ACC112 (cell line): ENCODE results near the gene RAB7B.

Experiments used
- H2AFZ ChIP-seq: fragments of 200-600 bp; sonication (generic); one replicate; pipeline ENCODE4 v1.6.0; 2017; ENCODE audit warnings: antibody characterized with exemption, low read length; ENCODE audit not compliant: unreplicated experiment
- H3K27ac ChIP-seq: fragments of 200-600 bp; sonication (generic); 2 replicates; pipeline ENCODE4 v1.5.1; 2014; ENCODE audit warnings: low read depth, mild to moderate bottlenecking, antibody characterized with exemption, low read length, moderate library complexity
- H3K27me3 ChIP-seq: fragments of 200-600 bp; sonication (generic); 2 replicates; pipeline ENCODE4 v1.6.1; 2014; ENCODE audit warnings: mild to moderate bottlenecking, antibody characterized with exemption, low read length, moderate library complexity, mixed read lengths; ENCODE audit not compliant: insufficient read depth
- H3K36me3 ChIP-seq: fragments of 200-600 bp; sonication (generic); 2 replicates; pipeline ENCODE4 v1.6.1; 2016; ENCODE audit warnings: mild to moderate bottlenecking, antibody characterized with exemption, low read length, moderate library complexity, mixed read lengths; ENCODE audit not compliant: insufficient read depth
- H3K4me1 ChIP-seq: fragments of 200-600 bp; sonication (generic); one replicate; pipeline ENCODE4 v1.6.1; 2016; ENCODE audit warnings: low read length, mixed read lengths; ENCODE audit not compliant: insufficient read depth, unreplicated experiment, control insufficient read depth
- H3K4me3 ChIP-seq: fragments of 200-600 bp; sonication (generic); 2 replicates; pipeline ENCODE4 v1.5.1; 2014; ENCODE audit warnings: mild to moderate bottlenecking, low read depth, low read length
- H3K79me2 ChIP-seq: fragments of 200-600 bp; sonication (generic); one replicate; pipeline ENCODE4 v1.6.0; 2016; ENCODE audit warnings: low read length; ENCODE audit not compliant: control insufficient read depth, unreplicated experiment, insufficient read depth

The RAB7B gene

DNA sequence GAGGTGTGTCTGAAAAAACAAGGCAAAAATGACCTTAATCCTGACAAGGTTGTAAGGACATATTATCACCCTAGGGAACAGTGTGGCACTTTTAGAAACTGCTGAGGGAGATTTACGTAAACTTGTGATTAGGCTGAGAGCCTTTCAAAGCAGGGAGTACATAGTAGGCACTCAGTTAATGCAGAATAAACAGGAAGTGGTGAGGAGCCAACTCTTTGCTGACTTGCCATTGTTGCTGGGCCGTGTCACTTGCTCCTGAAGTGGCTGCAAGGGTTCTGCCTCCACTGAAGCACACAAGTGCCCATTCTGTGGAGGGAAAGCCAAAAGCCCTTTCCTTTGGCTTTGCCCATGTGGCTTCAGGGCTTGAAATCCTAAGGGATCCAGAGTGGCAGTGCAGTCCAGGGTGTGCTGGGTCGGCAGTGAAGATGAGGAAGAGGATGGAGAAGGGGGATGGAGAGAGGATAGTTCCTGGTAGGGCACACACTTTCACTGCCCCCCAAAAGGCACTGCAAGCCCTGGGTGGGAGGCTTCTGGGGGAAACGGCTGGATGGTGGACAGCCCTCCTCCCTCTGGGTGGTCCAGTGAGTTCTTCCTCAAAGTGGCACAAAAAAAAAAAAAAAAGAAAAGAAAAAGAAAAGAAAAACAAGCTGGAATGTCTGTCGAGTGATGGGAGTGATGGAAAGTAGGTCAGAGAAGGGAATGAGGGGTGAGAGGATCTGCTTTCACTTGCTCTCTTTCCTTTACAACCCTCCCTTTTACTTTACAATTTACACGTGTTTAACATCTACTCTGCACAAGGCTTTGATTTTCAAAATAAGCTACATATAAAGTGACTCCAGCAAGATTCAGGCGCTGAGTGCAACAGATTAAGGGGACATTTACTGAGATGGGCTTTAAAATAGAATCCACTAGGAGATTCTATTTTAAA is 36.1 kb upstream of the RAB7B start:
- H3K4me3 ChIP-seq: no peak overlapping the region
- no peaks in the 10 kb centered on the region for H3K4me1 ChIP-seq
- H3K79me2 ChIP-seq: no peaks in the 10 kb centered on the region
- H3K27ac ChIP-seq: no peak overlapping the region
- peaks cover 55% of the 10 kb centered on the region for H3K27me3 ChIP-seq
- H2AFZ ChIP-seq: no peak overlapping the region
- H3K36me3 ChIP-seq: no peaks in the 10 kb centered on the region

- Histone ChIP-seq H2AFZ (no peak overlapping the region), H3K36me3 (no peaks in the 10 kb centered on the region), H3K4me3 (no peak overlapping the region), H3K27me3 (peaks cover 55% of the 10 kb centered on the region), H3K4me1 (no peaks in the 10 kb centered on the region), H3K79me2 (no peaks in the 10 kb centered on the region), H3K27ac (no peak overlapping the region)
Measured at GRCh38 chr1:206037581-206037980, 34.4 kb upstream of the RAB7B start.

DNA sequence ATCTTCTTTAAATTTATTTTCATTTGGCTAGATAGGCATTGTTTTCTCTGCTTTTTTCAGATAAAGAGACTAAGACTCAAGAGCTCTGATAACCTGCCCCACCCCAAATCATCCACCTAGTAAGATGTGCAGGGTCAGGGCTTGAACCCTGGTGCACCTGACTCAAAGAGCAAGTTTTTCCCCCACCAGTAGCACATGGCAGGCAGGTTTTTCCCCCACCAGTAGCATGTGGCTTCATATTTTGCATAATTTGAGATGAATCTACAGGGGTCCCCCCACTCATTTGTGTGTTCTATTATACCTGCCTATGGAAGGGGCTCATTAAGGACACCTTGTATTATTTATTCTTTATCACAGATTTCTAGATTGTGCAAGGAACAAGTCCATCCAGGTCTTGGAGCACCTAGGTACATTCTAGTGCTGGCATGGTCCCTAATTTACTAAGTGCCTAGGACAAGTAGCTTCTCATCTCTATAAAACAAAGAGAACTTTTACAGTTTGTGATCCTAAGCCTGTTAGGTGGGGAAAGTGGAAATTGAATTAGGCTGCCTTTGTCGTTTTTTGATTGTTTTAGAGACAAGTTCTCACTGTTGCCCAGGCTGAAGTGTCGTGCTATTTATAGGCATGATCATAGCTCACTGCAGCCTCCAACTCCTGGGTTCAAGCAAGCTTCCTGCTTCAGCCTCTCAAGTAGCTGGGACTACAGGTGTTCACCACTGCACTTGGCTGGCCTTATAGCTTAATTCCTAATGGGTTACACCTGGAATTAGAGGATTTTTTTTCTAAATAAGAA is 33.7 kb upstream of the RAB7B start:
- Histone ChIP-seq H3K27me3 (peaks cover 55% of the 10 kb centered on the region), H3K79me2 (no peaks in the 10 kb centered on the region), H3K4me3 (no peak overlapping the region), H2AFZ (no peak overlapping the region), H3K36me3 (no peaks in the 10 kb centered on the region), H3K4me1 (no peaks in the 10 kb centered on the region), H3K27ac (no peak overlapping the region)

GRCh38 chr1:206035027-206035426 is 31.8 kb upstream of the RAB7B start:
- no peaks in the 10 kb centered on the region for H3K4me1 ChIP-seq

GRCh38 chr1:206032380-206033140 is 29.4 kb upstream of the RAB7B start:
- H3K36me3 ChIP-seq: no peaks in the 10 kb centered on the region
- H3K4me3 ChIP-seq: no peak overlapping the region
- H3K4me1 ChIP-seq: no peaks in the 10 kb centered on the region
- H3K27ac ChIP-seq: no peak overlapping the region
- no peaks in the 10 kb centered on the region for H3K79me2 ChIP-seq
- H3K27me3 ChIP-seq: peaks cover 44% of the 10 kb centered on the region
- no peak overlapping the region for H2AFZ ChIP-seq

More at GRCh38 chr1:206035027-206035426, 31.8 kb upstream of the RAB7B start:
- no peak overlapping the region for H3K27ac ChIP-seq
- H3K36me3 ChIP-seq: no peaks in the 10 kb centered on the region
- H3K4me3 ChIP-seq: no peak overlapping the region
- H3K27me3 ChIP-seq: peaks cover 44% of the 10 kb centered on the region
- no peak overlapping the region for H2AFZ ChIP-seq
- H3K79me2 ChIP-seq: no peaks in the 10 kb centered on the region

DNA sequence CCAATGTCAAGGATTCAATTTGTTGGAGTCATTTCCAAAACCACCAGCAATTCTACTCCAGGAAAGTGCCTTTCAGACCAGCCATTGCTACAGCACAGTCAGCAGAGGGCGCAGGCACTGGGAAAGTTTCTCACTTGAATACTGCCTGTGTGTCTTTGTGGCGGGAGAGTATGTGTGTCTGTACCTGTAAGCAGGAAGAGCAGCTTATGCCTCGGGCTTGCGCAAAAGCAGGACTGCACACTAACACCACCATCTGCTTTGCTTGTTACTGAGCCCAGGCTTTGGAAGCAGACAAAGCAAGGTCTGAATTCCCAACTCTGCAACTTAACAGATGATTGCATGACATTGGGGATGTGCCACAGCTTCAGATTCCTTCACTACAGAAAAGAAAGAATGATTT is 27.5 kb upstream of the RAB7B start:
- Histone ChIP-seq H3K4me1 (no peaks in the 10 kb centered on the region), H3K79me2 (no peaks in the 10 kb centered on the region), H3K27ac (no peak overlapping the region), H3K4me3 (no peak overlapping the region), H2AFZ (no peak overlapping the region), H3K27me3 (peaks cover 28% of the 10 kb centered on the region), H3K36me3 (no peaks in the 10 kb centered on the region)

- H3K4me1 ChIP-seq: no peaks in the 10 kb centered on the region
- H3K27me3 ChIP-seq: peaks cover 23% of the 10 kb centered on the region
- H3K27ac ChIP-seq: no peak overlapping the region
- no peak overlapping the region for H2AFZ ChIP-seq
- no peaks in the 10 kb centered on the region for H3K36me3 ChIP-seq
- H3K79me2 ChIP-seq: no peaks in the 10 kb centered on the region
- H3K4me3 ChIP-seq: no peak overlapping the region
Measured at GRCh38 chr1:206030191-206030590, 27.0 kb upstream of the RAB7B start.

- no peak overlapping the region for H2AFZ ChIP-seq
- H3K36me3 ChIP-seq: no peaks in the 10 kb centered on the region
- H3K4me1 ChIP-seq: no peaks in the 10 kb centered on the region
- no peak overlapping the region for H3K4me3 ChIP-seq
- peaks cover 18% of the 10 kb centered on the region for H3K27me3 ChIP-seq
- H3K79me2 ChIP-seq: no peaks in the 10 kb centered on the region
- no peak overlapping the region for H3K27ac ChIP-seq
Measured at GRCh38 chr1:206029484-206029883, 26.3 kb upstream of the RAB7B start.

DNA sequence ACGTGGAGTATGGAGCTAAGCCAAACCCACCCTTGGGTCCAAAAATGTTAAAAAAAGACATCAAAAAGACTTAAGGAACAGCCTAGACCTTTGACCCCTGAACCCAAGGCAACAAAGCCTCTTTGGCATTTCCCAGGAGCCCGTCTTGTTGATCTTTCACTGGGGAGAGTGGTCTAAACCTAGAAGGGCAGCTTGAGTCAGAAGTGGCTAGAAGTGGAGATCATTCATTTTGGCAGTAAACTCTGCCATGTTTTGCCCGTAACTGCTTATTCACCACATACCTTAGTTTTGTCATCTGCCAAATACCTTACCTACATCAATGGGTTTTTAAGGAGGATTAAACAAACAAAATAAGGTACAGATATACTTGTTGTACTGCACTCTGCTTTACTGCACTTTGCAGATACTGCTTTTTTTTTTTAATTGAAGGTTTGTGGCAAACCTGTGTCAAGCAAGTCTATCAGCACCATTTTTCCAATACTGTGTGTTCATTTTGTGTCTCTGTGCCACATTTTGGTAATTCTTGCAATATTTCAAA is 22.2 kb upstream of the RAB7B start:
- H3K4me1 ChIP-seq: peaks cover 14% of the 10 kb centered on the region
- no peaks in the 10 kb centered on the region for H3K79me2 ChIP-seq
- H3K27me3 ChIP-seq: peaks cover 18% of the 10 kb centered on the region
- H3K27ac ChIP-seq: no peak overlapping the region
- H3K36me3 ChIP-seq: no peaks in the 10 kb centered on the region
- no peak overlapping the region for H3K4me3 ChIP-seq
- no peak overlapping the region for H2AFZ ChIP-seq

- no peak within 1 kb of the TSS for H3K4me3 ChIP-seq
- no peak within 1 kb of the TSS for H2AFZ ChIP-seq
- peaks cover 14% of the 10 kb centered on the region for H3K4me1 ChIP-seq
- no peak within 1 kb of the TSS for H3K27ac ChIP-seq
- no peaks in the 10 kb centered on the region for H3K79me2 ChIP-seq
- H3K36me3 ChIP-seq: no peaks in the 10 kb centered on the region
- peaks cover 9% of the 10 kb centered on the region for H3K27me3 ChIP-seq
Measured at GRCh38 chr1:206023695-206024094, 20.5 kb upstream of the RAB7B start, which contains the start of gene CTSE. Gene CTSE, minus strand, starts transcription at chr1:206023895. Its CDS starts 104 bp downstream, at chr1:206023791.
